Smooth muscle cell of the pulmonary artery (primary cell): ENCODE measurements around the gene RBM3. TPM values are rescaled to one million over a fixed set of nuclear protein-coding genes. Genes with fewer than 3 reads are reported as not detected.

ENCODE experiments used
- total RNA-seq: library from RNA; depleted of rRNA; stranded (reverse); fragments of >200 nt; gene quantifications from 2 replicates; pipeline ENCODE4 v1.2.3, GENCODE V29; 2014

The RBM3 gene
- 40.5 and 60.7 TPM in 2 replicates for total RNA-seq

DNA sequence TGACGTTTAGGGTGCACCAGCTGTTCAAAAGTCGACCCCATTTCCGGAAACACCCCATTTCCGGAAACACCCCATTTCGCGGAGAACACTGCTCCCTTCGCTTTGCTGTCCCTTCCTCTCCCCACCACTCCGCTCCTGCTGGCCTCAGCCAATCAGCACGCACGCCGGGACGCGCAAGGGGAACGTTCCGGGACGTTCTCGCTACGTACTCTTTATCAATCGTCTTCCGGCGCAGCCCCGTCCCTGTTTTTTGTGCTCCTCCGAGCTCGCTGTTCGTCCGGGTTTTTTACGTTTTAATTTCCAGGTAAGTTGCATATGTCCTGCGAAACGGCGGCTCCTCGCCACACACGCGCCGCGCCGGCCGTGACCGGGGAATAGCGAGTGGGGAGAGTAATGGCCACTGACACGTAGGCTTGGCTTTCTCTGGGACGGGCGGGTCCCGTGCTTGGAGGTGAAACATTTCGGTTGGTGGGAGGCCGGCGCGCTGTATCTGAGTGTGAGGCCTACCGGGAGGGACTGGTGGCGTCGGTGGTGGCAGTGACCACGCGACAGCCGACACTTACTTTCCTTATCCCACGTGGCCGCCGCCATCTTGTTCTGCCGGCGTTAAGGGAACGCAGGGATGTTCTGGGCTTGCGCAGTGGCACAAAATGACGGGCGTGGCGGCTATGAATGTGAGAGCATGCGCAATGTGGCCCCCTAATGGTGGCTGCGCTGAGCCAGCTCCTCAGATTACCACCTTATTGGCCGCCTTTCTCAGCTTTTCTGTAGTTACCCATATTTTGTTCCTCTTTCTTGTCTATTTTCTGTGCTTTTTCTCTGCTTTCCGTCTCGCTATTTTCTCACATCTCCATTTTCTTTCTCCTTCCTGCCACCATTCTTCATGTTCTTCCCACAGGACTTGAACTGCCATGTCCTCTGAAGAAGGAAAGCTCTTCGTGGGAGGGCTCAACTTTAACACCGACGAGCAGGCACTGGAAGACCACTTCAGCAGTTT, at the start of gene RBM3:
Gene RBM3, plus strand, starts transcription at position 215 of the 997 bp plus-strand sequence. Its CDS starts 697 bp downstream, at position 912.

DNA sequence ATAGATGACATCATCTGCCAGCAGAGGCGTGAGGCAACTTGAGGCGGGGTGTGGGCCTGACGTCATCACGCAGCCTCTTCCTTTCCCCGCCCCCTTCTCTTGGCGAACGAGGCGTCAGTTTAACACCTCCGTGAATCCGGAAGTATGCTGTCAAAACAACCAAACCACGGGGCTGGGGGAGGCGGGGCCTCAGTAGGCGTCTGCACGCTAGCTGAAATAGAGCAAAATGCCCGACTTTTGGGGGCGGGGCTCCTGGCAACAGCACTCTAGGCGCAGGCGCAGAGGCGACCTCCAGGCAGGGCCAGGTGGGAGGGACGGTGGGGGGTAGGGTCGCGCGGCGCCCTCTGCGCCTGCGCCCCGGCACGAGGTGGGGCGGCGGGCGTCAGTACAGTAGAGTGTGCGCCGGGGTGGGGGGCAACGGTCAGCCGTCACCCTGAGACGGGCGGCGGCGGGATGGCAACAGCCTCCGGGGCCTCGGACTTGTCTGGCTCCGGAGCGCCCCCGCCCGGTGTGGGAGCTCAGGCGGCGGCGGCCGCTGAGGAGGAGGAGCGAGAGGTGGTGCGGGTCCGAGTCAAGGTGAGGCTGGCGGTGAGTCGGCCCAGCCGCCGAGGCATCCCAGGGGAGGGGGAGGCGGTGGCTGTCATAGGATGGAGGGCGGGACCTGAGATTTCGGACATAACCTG, 34.8 kb upstream of the RBM3 start, which contains the start of gene TBC1D25:
Gene TBC1D25, plus strand, starts transcription at position 370 of the 683 bp plus-strand sequence. Its CDS starts 84 bp downstream, at position 454.

DNA sequence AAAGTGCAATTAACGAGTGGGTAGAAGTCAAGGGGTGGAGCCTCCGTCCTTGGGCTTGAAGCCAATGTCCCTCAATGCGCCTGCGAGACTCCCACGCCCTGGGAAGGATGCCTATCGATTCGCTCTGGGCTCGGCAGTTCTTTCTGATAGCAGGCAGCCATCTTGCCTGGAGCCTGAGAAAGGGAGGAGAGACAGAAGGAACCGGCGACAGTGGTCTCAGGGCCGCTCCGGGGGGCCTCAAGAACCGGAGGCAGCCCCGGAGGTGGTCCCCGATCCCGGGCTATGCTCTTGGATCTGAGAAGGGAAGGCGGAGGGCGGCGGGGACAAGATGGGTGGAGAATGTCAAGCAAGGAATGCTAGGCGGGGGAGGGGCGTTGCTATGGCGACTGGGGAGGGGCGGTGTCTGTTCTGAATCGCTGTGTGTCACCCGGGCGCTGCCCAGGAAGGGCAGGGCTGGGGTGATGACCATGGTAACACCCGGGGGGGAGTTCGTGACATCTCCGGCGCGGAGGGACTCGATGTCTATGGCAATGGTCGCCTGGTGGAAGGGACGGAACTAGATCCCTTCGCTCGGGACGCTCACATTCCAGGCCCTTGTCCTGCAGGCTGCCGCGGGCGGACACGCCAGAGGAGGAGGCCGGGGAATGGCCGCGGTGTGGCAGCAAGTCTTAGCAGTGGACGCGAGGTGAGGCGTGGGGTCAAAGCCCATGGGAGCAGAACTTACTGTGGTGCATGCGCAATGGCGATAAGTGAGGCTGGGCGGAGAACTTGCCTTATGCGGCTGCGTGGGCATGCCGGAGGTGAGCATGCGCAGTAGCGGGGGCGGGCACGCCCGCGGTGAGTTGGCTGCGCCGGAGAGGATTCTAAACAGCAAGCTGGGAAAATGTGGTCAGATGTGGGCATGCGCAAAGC, 23.3 kb downstream of the RBM3 start, which contains the start of gene WDR13:
Gene WDR13, plus strand, starts transcription at position 140 of the 912 bp plus-strand sequence. Its CDS starts 505 bp downstream, at position 645.

Other genes starting within 250 kb of the RBM3 start
- not detected in 2 replicates for gene SSX3, start 217.8 kb upstream of the RBM3 start, total RNA-seq
- not detected in 2 replicates for gene SSX4, start 190.9 kb upstream of the RBM3 start, total RNA-seq
- not detected in 2 replicates for gene SSX4B, start 162.5 kb upstream of the RBM3 start, total RNA-seq
- gene SLC38A5, start 104.2 kb upstream of the RBM3 start, total RNA-seq, result 106 and 110 TPM in 2 replicates
- 50.7 and 50.8 TPM in 2 replicates for gene FTSJ1, start 98.3 kb upstream of the RBM3 start, total RNA-seq
- 15.6 and 21.8 TPM in 2 replicates for gene PORCN, start 65.5 kb upstream of the RBM3 start, total RNA-seq
- gene EBP, start 52.7 kb upstream of the RBM3 start, total RNA-seq, result 19.4 and 23.3 TPM in 2 replicates
- gene TBC1D25, start 34.8 kb upstream of the RBM3 start, total RNA-seq, result 9.8 and 11.5 TPM in 2 replicates
- gene WDR13, start 23.0 kb downstream of the RBM3 start, total RNA-seq, result 117 and 134 TPM in 2 replicates
- 0.13 TPM in 2 replicates for gene WAS, start 109.3 kb downstream of the RBM3 start, total RNA-seq
- 2.3 and 2.9 TPM in 2 replicates for gene SUV39H1, start 122.2 kb downstream of the RBM3 start, total RNA-seq
- not detected in 2 replicates for gene GLOD5, start 187.3 kb downstream of the RBM3 start, total RNA-seq
- gene GATA1, start 212.1 kb downstream of the RBM3 start, total RNA-seq, result not detected in 2 replicates
- 39.1 and 42.2 TPM in 2 replicates for gene HDAC6, start 227.6 kb downstream of the RBM3 start, total RNA-seq